ENCODE measurements around the gene CDK11B. TPM values are rescaled to one million over a fixed set of nuclear protein-coding genes. Genes with fewer than 3 reads are reported as not detected.

CDK11B gene
- total RNA-seq, 1 donor from 2014 or later: 24.3 TPM

- Histone ChIP-seq H3K4me1 (peaks cover 63% of the 10 kb centered on the region), H3K36me3 (peaks cover 22% of the 10 kb centered on the region), H3K9me3 (replicated peaks) (no peaks in the 10 kb centered on the region), H3K27me3 (ENCODE audit: low read depth) (no peaks in the 10 kb centered on the region), H3K27ac (replicated peaks) (peak overlapping the region; percentile 87), H3K4me3 (no peak overlapping the region)
- TF ChIP-seq CTCF (IDR thresholded peaks at IDR 0.05; ENCODE audit: borderline replicate concordance): no peak
- no peak for DNase-seq
- intact Hi-C loops (cut with micrococcal nuclease): no loop called here
Measured at GRCh38 chr1:1622010-1622787, 36.6 kb downstream of the CDK11B start.

- peaks cover 69% of the 10 kb centered on the region for H3K4me1 ChIP-seq
- peak overlapping the region; percentile 87 for H3K27ac ChIP-seq (replicated peaks)
- intact Hi-C loops (cut with micrococcal nuclease): no loop called here
- DNase-seq: no peak
- no peaks in the 10 kb centered on the region for H3K27me3 ChIP-seq (ENCODE audit: low read depth)
- no peak for TF ChIP-seq CTCF (IDR thresholded peaks at IDR 0.05; ENCODE audit: borderline replicate concordance)
- peaks cover 15% of the 10 kb centered on the region for H3K36me3 ChIP-seq
- H3K4me3 ChIP-seq: no peak overlapping the region
- H3K9me3 ChIP-seq (replicated peaks): no peaks in the 10 kb centered on the region
Measured at GRCh38 chr1:1621173-1622009, 37.4 kb downstream of the CDK11B start.

DNA sequence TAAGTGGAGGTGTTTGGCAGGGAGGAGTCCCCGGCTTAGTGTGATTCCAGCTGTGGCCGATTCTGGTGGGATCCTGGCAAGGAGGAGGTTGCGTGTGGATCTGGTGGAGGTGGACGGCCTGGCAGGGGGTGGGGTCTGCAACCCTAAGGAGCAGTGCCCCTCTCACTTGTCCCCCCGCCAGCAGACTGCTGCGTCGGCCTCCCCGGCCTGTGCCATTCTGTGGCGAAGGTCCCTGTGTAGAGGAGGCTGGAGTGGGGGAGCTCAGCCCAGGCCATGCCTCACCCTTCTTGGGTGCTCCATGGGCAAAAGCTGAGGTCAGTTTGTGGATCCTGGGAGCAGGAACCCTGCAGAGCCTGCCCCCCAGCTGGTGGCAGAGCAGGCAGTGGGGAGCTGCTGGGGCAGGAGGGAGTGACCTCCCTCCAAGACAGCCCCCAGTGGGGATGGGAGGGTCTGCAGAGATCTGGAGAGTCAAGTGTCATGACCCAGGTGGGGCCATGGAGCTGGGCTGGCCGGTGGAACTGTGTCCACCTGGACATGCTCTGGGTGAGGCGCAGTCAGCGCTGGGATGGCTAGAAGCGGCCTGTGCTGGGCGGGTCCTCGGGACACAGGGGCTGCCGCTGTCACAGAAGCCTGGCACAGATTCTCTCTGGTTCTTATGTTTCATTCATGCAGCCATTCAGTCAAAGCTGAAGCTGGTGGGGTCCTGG lies 38.2 kb downstream of the CDK11B start:
- Histone ChIP-seq H3K36me3 (peaks cover 15% of the 10 kb centered on the region), H3K4me3 (peak overlapping the region; percentile 19), H3K27me3 (ENCODE audit: low read depth) (no peaks in the 10 kb centered on the region), H3K4me1 (peaks cover 65% of the 10 kb centered on the region), H3K27ac (replicated peaks) (peak overlapping the region; percentile 87), H3K9me3 (replicated peaks) (no peaks in the 10 kb centered on the region)
- DNase-seq: no peak
- no peak for TF ChIP-seq CTCF (IDR thresholded peaks at IDR 0.05; ENCODE audit: borderline replicate concordance)
- intact Hi-C loops (cut with micrococcal nuclease): no loop called here

DNA sequence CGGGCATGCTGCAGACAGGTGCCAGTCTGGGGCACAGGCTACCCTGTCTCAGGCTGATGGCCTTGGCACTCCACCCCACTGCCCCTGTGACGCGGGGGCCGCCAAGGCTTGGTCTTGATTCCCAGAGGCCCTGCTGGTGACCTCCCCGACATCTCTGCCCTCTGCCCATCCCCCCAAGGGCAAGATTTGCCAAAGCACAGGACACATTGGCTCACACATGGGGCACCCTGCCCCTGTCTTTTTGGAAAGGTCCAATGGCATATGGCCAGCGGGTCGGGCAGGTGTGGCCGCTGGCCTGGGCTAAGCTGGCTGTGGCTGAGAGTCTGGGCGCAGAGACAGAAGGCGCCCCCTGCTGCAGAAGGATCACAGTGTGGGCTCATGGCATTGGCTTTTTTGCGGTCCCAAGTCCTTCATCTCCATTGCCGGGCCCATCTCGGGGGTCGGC lies 38.9 kb downstream of the CDK11B start:
- peaks cover 15% of the 10 kb centered on the region for H3K36me3 ChIP-seq
- intact Hi-C loops (cut with micrococcal nuclease): no loop called here
- peak; percentile 50 for TF ChIP-seq CTCF (IDR thresholded peaks at IDR 0.05; ENCODE audit: borderline replicate concordance)
- no peaks in the 10 kb centered on the region for H3K27me3 ChIP-seq (ENCODE audit: low read depth)
- H3K9me3 ChIP-seq (replicated peaks): no peaks in the 10 kb centered on the region
- peak; percentile 75 for DNase-seq
- peak overlapping the region; percentile 87 for H3K27ac ChIP-seq (replicated peaks)
- peak overlapping the region; percentile 19 for H3K4me3 ChIP-seq
- peaks cover 63% of the 10 kb centered on the region for H3K4me1 ChIP-seq

- Histone ChIP-seq H3K27ac (replicated peaks) (peak overlapping the region; percentile 87), H3K9me3 (replicated peaks) (no peaks in the 10 kb centered on the region), H3K4me3 (no peak overlapping the region), H3K4me1 (peaks cover 66% of the 10 kb centered on the region), H3K27me3 (ENCODE audit: low read depth) (no peaks in the 10 kb centered on the region), H3K36me3 (peaks cover 10% of the 10 kb centered on the region)
- DNase-seq: no peak
- intact Hi-C loops (cut with micrococcal nuclease): no loop called here
- no peak for TF ChIP-seq CTCF (IDR thresholded peaks at IDR 0.05; ENCODE audit: borderline replicate concordance)
Measured at GRCh38 chr1:1618396-1619068, 40.3 kb downstream of the CDK11B start.

Data from left ventricle myocardium inferior (tissue), 1 donor.